LNCaP clone FGC (cell line): ENCODE results near the gene COL23A1.

Experiments
- DNase-seq: peaks from one replicate; pipeline ENCODE4 v3.0.0-alpha.2; 2011; ENCODE audit warnings: low read depth
- H3K4me3 ChIP-seq: 2 replicates; pipeline ENCODE4 v1.5.1; 2011; ENCODE audit warnings: mild to moderate bottlenecking, low read depth, low read length, control low read depth
- TF ChIP-seq, protein P1 (sequence below): IDR thresholded peaks from 2 replicates; pipeline ENCODE4 v1.5.1; 2012; ENCODE audit warnings: mild to moderate bottlenecking; ENCODE audit not compliant: control insufficient read depth, insufficient read depth; ENCODE audit errors: extremely low read depth

COL23A1 gene

DNA sequence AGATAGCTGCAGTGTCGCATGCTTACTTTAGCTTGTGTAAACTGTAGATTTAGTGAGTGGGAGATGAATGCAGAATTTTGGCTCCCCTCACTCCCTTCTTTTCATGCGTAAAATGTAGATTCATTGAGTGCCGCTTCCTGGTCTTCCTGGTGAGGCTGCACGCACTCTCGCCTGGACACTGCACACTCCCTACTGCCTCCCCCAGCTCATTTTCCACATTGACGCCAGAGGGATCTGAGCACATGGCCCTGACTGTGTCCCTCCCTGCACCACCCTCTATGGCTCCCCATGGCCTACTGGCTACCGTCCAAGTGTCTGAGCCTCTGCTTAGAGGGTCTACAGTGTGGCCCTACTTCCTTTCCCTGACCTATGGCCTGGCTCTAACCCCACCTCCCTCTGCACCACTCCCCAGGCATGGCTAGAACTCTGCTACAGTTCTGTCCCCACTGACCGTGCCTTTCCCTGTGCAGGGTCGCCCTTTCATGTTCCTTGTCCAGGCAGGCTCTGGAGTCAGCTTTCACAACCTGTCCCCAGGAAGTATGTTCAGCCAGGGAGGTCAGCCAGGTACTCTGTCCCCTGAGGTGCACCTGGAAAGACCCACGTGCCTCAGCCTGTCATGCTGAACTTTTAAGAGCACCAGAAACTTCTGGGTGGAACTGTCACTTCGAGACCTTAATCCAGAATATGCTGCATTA is 160.6 kb downstream of the COL23A1 start:
- no peak for DNase-seq
- TF ChIP-seq, protein P1, sequence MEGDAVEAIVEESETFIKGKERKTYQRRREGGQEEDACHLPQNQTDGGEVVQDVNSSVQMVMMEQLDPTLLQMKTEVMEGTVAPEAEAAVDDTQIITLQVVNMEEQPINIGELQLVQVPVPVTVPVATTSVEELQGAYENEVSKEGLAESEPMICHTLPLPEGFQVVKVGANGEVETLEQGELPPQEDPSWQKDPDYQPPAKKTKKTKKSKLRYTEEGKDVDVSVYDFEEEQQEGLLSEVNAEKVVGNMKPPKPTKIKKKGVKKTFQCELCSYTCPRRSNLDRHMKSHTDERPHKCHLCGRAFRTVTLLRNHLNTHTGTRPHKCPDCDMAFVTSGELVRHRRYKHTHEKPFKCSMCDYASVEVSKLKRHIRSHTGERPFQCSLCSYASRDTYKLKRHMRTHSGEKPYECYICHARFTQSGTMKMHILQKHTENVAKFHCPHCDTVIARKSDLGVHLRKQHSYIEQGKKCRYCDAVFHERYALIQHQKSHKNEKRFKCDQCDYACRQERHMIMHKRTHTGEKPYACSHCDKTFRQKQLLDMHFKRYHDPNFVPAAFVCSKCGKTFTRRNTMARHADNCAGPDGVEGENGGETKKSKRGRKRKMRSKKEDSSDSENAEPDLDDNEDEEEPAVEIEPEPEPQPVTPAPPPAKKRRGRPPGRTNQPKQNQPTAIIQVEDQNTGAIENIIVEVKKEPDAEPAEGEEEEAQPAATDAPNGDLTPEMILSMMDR, result no peak
- H3K4me3 ChIP-seq, result no peak overlapping the region

DNA sequence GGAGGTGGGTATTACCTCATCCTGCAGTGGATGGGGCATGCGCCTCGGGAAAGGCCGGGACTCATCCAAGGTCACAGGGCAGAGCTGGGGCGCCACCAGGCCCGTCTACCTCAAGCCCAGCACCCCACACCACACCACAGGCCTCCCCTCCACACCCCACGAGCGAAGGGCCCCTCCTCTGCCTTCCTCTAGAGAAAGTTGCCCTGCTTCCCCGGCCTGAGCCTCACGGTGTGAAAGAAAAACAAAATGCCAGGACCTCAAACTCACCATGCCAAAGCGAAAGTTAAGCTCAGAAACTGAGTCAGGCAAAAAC is 161.1 kb downstream of the COL23A1 start:
- DNase-seq, result no peak
- TF ChIP-seq, protein P1, result no peak
- no peak overlapping the region for H3K4me3 ChIP-seq

DNA sequence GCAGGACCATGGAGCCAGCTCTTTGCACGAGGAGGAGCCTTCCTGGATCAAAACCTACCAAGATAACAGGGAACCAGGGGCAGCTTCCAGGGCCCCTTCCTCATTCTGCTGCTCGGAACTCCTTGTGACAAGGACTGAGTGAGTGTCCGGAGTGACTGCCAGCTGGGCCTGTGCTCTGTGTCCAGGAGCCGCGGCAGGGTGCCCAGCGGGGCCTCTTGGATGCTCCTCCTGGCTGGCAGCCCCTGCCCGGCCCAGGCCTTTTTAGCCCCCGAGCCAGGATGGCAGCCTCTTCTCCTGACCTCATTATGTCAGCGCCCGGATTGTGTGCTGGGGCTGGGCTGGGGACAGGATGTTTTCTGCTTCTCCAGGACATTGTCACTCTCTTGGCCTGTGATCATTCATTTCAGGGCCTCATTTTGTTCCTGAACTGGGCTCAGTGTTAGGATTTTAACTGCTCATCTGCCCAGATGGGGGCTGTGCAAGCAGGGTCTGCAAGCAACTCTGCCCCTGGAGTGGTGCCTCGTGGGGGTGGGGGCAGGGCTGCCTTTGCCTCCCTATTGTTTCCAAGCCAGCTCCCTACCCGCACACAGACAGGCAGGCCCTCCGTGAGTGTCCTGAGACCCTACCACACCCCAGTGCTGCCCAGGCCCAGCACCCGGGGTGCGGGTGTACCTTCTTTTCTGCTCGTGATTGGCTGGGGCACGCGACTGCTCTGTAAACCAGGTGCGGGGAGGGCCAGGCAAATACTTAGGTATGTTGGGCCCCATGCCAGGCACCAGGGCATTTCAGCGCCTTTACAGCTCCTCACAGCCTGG is 161.6 kb downstream of the COL23A1 start:
- H3K4me3 ChIP-seq, result no peak overlapping the region
- TF ChIP-seq, protein P1, result no peak
- DNase-seq, result no peak

DNA sequence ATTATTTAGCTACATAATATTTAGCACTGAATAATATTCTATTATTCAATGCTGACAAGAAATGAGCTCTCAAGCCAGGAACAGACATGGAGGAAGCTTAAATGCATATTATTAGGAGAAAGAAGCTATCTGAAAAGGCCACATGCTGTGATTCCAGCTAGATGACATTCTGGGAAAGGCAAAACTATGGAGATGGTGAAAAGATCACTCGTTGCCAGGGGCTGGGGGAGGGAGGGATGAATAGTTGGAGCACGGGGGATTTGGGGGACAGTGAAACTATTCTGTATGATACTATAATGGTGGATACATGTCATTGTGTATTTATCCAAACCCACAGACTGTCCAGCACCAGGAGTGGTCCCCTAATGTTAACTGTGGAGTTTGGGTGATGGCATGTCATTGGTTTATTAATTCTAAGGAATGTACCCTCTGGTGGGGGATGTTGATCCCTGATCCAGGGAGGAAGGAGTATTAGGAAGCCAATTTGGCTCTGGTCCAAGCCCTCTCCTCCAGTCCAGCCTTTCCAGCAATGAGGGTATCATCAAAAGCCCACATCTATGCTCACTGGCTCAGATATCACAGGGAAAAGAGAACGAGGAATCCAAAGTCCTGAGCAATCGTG is 162.5 kb downstream of the COL23A1 start:
- DNase-seq, result no peak
- TF ChIP-seq, protein P1, result no peak
- no peak overlapping the region for H3K4me3 ChIP-seq

DNA sequence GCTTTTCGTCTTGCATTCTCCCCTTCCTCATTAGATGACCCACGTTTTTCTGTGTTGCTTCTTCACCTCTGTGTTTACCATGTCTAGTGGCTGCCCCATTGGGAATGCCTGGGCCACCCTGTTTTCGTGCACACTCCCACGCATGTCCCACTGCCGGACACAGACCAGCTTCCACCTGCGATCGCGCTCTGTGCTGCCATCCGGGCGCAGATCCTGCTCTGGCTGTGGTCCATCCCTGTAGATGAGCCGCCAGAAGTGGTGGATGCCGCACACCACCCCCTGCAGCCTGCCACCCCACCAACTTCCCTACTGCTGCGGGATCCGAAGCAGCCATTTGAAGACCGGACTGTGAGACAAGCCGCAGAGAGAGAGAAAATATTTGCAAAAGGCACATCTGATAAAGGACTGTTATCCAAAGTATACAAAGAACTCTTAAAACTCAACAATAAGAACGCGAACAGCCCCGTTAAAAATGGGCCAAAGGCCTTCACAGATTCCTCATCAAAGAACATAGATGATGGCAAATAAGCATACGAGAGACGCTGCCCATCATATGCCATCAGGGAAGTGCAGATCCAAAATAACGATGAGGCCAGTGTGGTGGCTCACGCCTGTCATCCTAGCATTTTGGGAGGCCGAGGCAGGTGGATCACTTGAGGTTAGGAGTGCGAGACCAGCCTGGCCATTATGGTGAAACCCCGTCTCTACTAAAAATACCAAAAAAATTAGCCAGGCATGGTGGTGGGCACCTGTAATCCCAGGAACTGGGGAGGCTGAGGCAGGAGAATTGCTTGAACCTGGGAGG is 163.7 kb downstream of the COL23A1 start:
- no peak overlapping the region for H3K4me3 ChIP-seq
- TF ChIP-seq, protein P1, result no peak
- DNase-seq, result peak; percentile 62

DNA sequence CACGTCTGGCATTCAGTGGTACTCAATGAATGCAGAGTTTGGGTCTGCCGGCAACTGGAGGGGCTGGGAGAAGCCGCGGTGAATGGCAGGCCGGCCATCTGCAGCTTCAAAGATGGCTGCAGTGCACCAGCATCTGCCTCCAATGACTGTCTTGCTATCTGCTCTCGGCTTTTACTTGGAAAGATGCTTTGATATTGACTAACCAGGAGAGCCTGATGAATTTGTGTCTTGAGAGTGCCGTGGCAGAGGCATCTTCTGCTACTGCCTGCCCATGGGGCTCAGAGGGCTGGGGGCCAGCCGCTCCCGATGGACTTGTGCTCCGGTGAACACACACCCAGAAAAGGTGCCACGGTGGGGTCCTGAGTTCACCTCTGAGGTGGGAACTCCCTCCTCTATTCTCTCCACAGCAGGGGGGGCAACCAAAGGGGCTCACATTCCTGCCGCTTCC is 164.5 kb downstream of the COL23A1 start:
- no peak for DNase-seq
- no peak overlapping the region for H3K4me3 ChIP-seq
- TF ChIP-seq, protein P1, result no peak
